Naive B cell (primary cell): Measurements from ENCODE around the gene TRPM1. TPM values are rescaled to one million over a fixed set of nuclear protein-coding genes. Genes with fewer than 3 reads are reported as not detected.

Experiments used
- ATAC-seq, 2 donors: fragments of 150-1000 bp; cut with Tn5 transposase; 2 replicates each; pipeline ENCODE4 v1.10.0; 2021; ENCODE audit warnings: low read depth in 2 of 2, mild to moderate bottlenecking in 2 of 2, moderate library complexity in 2 of 2
- DNase-seq: peaks from one replicate; pipeline ENCODE4 v3.0.0; 2022
- H3K27ac Mint-ChIP-seq, 6 donors: one replicate each; pipeline ENCODE4 v1.8.0; 2020 to 2022; ENCODE audit warnings: mild to moderate bottlenecking in 6 of 6, mixed read lengths in 6 of 6, moderate library complexity in 5 of 6, inconsistent platforms in 2 of 6
- H3K27me3 Mint-ChIP-seq, 3 donors: one replicate each; pipeline ENCODE4 v1.8.0; 2021 to 2022; ENCODE audit warnings: mixed read lengths in 3 of 3, mild to moderate bottlenecking in 1 of 3
- H3K36me3 Mint-ChIP-seq, 2 donors: one replicate each; pipeline ENCODE4 v1.8.0; 2020 to 2022; ENCODE audit warnings: mixed read lengths in 2 of 2, inconsistent platforms in 1 of 2, mild to moderate bottlenecking in 1 of 2
- H3K4me1 Mint-ChIP-seq, 3 donors: one replicate each; pipeline ENCODE4 v1.8.0; 2020 to 2022; ENCODE audit warnings: mixed read lengths in 3 of 3, inconsistent platforms in 1 of 3, mild to moderate bottlenecking in 1 of 3, moderate library complexity in 1 of 3
- H3K4me3 Mint-ChIP-seq, 8 donors: one replicate each; pipeline ENCODE4 v1.8.0; 2020 to 2022; ENCODE audit warnings: mild to moderate bottlenecking in 8 of 8, mixed read lengths in 8 of 8, moderate library complexity in 8 of 8, inconsistent platforms in 2 of 8
- H3K9me3 Mint-ChIP-seq, 7 donors: one replicate each; pipeline ENCODE4 v1.8.0; 2020 to 2022; ENCODE audit warnings: mixed read lengths in 7 of 7, mild to moderate bottlenecking in 5 of 7, inconsistent platforms in 2 of 7, moderate library complexity in 1 of 7
- polyA plus RNA-seq, 6 donors: library from polyadenylated mRNA; unstranded; fragments of 300-500 nt; fragmentation: Illumina TruSeq; gene quantifications; one replicate each; pipeline ENCODE4 v1.2.3, GENCODE V29; 2021; ENCODE audit warnings: low read depth in 6 of 6

TRPM1 gene
- polyA plus RNA-seq, 6 donors from 2014 or later, result 0.05 to 0.12 (median 0.09) TPM; not detected in 2

DNA sequence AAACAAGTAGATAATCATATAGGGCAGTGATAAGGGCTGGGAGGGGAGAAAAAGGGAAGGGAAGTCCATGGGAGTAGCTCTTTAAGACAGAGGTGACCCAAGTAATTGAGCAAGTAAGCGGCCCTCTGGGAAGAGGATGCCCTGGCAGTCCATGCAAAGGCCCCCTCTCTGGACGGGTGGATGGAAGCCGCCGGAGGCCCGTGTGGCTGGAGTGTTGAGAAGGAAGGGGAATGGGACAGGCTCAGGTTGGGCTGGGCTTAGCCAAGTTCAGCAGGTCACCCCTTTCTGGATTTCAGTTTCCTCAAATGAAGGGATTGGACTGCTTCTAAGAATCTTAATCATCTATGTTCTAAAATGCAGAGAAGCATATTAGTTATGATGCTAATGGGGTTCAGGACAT is 32.4 kb upstream of the TRPM1 start:
- Mint-ChIP-seq H3K4me3 (no peak overlapping the region), H3K27ac (peak overlapping the region in 1 of 6 donors; percentile 76), H3K36me3 (no peaks in the 10 kb centered on the region), H3K4me1 (peaks cover 5 to 9% (median 8%) of the 10 kb centered on the region in 3 donors), H3K27me3 (peaks cover 0 to 9% (median 9%) of the 10 kb centered on the region in 3 donors), H3K9me3 (peaks cover 0 to 7% (median 0%) of the 10 kb centered on the region in 7 donors)
- ATAC-seq, result no peak
- DNase-seq, result no peak

DNA sequence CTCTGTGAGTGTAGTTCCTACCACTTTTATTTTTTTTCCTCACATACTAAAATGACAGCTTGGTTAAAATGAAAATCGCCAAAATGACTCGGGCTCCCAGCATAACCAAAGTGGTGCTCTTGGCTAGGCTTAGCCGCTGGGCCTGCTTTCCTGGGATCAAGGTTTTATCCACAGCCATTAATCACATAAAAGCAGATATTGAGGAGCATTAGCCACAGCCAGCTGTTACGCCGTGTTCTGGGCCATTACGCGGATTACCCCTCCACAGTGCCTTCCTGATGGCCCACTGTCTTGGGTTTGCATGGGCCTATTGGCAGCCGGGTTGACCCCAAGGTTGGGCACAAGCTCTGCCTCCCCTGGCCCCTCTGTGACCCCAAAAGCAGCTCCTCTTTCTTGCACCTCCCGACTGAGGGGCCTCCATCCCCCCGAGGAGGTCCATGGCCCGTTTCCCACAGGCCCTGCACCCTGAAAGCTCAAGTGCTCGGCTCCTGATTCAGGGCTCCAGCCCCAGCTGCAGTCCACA is 30.4 kb upstream of the TRPM1 start:
- H3K4me1 Mint-ChIP-seq, result peaks cover 11 to 19% (median 13%) of the 10 kb centered on the region in 3 donors
- no peaks in the 10 kb centered on the region for H3K36me3 Mint-ChIP-seq
- no peak overlapping the region for H3K27ac Mint-ChIP-seq
- H3K27me3 Mint-ChIP-seq, result peaks cover 0 to 9% (median 5%) of the 10 kb centered on the region in 3 donors
- H3K9me3 Mint-ChIP-seq, result peaks cover 0 to 7% (median 0%) of the 10 kb centered on the region in 7 donors
- DNase-seq (no peak), ATAC-seq (no peak)
- H3K4me3 Mint-ChIP-seq, result no peak overlapping the region

DNA sequence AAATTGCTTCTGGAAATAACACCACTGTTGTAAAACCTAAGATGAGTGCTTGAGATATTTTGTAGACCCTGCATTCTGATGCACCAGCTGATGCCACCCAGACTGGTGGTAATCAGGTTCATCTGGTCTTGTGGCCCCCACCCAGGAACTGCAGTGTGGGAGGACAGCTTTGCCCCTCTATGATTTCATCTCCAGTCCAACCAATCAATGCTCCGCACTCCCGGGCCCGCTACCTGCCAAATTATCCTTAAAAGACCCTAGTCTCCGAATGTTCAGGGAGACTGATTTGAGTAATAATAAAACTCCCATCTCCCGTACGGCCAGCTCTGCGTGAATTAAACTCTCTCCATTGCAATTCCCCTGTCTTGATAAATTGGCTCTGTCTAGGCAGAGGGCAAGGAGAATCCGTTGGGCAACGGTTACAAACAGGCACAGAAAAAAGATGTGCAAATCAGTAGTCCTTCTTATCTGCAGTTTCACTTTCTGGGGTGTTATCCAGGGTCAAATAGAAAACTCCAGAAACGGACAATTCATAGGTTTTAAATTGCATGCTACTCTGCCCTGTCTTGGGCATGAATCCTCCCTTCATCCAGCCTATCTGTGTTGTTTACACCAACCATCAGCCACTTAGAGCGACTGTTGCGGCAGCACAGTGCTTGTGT is 29.2 kb upstream of the TRPM1 start:
- ATAC-seq, result no peak
- no peak for DNase-seq
- peaks cover 11 to 21% (median 14%) of the 10 kb centered on the region in 3 donors for H3K4me1 Mint-ChIP-seq

DNA sequence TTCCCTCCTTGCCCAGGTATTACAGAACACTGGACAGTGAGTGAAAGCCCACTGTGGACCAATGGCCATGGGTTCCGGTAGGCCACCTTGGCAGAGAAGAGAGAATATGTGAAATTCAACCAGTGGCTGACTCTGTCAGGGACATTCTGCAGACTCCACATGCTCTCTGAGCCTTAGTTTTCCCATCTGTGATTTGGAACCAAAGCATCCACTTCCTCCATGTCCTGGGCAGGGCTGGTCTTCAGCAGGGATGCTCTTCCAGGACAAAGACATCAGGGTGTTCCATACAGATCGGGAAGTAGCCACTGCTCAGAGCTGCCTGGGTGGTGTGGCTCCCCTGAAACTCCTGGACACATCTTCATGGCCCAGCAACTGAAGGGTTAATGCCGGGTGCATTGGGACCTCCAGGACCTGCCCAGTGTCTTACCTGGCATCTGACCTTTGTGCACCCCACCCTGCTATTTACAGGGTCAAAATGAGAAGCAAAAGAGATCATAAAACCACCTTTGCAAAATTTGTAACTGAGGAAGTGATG is 28.3 kb upstream of the TRPM1 start:
- Mint-ChIP-seq H3K27ac (no peak overlapping the region), H3K4me1 (peaks cover 8 to 20% (median 14%) of the 10 kb centered on the region in 3 donors), H3K4me3 (no peak overlapping the region), H3K36me3 (no peaks in the 10 kb centered on the region), H3K9me3 (peaks cover 0 to under 1% (median 0%) of the 10 kb centered on the region in 7 donors), H3K27me3 (peaks cover 0 to 9% (median 4%) of the 10 kb centered on the region in 3 donors)
- ATAC-seq (no peak), DNase-seq (no peak)

More for the DNA sequence above, 29.2 kb upstream of the TRPM1 start:
- peaks cover 0 to 6% (median 0%) of the 10 kb centered on the region in 7 donors for H3K9me3 Mint-ChIP-seq
- H3K36me3 Mint-ChIP-seq, result no peaks in the 10 kb centered on the region
- peaks cover 0 to 9% (median 4%) of the 10 kb centered on the region in 3 donors for H3K27me3 Mint-ChIP-seq
- no peak overlapping the region for H3K27ac Mint-ChIP-seq
- H3K4me3 Mint-ChIP-seq, result no peak overlapping the region

DNA sequence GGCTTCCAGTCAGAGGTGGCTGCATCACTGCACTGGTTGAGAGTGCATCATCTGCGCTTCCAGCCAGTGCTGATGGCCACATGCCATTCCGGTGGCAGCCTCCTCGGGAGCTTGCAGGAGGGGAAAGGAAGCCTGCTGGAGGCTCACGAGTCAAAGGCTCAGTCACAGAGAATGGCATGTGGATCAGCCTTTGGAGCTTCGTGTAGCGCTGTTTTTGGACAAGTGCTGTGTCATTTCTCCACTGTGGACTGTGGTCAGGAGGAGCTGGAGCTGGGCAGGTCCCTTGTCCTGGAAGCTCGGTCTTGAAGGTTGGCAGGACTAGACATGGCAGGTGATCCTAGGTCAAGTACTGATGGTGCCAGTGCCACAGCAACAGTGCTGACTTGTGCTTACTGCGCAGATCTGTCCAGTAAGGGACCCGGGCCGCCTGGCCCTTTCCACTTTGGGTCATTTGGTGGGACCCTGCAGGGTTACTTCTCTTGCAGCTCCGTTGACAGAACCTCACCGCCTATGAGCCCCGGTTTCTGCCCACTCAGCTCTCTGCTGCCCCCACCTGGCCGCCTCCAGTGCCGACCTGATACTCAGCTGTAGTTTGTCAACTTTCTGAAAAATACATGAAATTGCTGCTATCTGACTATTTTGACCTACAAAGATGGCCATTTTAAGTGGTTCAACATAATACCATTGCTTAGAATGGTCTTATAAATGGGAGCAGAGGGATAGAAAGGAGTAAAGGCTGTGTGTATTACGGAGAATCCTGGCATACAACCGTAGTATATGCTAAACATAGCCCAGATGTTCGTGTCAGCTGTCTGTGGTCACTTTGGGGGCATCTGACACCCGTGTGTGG is 27.6 kb upstream of the TRPM1 start:
- Mint-ChIP-seq H3K27ac (peak overlapping the region in 2 of 6 donors; percentile 6 to 38), H3K36me3 (no peaks in the 10 kb centered on the region), H3K4me3 (peak overlapping the region in 4 of 8 donors; percentile 2 to 59 (median 49)), H3K4me1 (peaks cover 8 to 20% (median 14%) of the 10 kb centered on the region in 3 donors), H3K9me3 (peaks cover 0 to 2% (median 0%) of the 10 kb centered on the region in 7 donors), H3K27me3 (peaks cover 0 to 9% (median 4%) of the 10 kb centered on the region in 3 donors)
- DNase-seq (peak; percentile 75), ATAC-seq (peak; percentile 92 to 93)

DNA sequence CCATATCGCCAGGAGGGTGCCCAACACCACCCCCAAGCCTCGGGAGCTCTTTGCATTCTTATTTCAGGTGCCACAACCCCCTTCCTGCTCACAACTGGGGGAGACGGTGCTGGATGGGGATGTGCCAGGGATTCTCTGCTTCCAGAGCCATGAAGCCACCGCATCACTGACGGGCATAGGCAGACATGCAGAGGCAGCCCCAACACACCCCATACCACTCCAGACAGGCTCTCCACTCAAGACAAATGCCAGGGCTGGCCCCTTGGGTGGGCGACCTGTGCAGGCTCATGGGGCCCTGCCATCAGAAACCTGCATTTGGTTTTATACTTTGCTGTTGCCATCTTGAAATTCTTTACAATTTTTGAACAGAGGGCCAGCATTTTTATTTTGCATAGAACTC is 27.0 kb upstream of the TRPM1 start:
- H3K9me3 Mint-ChIP-seq, result peaks cover 0 to 2% (median 0%) of the 10 kb centered on the region in 7 donors
- no peak overlapping the region for H3K27ac Mint-ChIP-seq
- peaks cover 8 to 20% (median 14%) of the 10 kb centered on the region in 3 donors for H3K4me1 Mint-ChIP-seq
- DNase-seq, result no peak
- ATAC-seq, result no peak
- no peak overlapping the region for H3K4me3 Mint-ChIP-seq
- no peaks in the 10 kb centered on the region for H3K36me3 Mint-ChIP-seq
- H3K27me3 Mint-ChIP-seq, result peaks cover 0 to 8% (median 4%) of the 10 kb centered on the region in 3 donors

DNA sequence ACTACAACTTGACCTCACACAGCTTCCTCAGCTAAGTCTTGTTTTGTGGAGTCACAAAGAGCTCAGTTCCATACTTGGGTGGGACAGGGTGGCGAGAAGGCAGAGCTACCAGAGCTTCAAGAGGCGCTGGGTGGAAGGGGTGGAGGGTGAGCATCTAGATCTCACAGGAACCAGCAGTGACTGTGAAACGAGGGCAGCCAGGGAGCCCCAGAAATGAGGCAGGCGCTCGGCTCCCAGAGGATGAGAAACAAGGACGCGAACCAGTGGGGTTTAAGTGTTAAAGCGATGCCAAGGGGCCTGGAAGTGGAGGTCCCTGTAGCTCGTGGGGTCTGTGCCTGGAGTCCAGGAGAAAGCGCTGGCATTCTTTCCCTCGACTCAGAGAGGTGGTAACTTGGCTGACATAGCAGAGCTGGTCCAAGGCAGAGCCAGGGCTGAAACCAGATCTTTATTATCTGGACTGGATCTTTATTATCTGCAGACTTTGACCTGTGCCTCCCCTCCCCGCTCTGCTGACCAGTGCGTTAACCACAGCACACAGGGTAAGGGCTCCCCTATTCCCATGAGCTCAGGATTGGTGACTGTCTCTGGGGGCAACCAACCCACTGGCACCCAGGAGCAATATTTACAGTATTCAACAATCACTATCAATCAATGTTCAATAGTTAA is 26.2 kb upstream of the TRPM1 start:
- Mint-ChIP-seq H3K27me3 (peaks cover 0 to 4% (median under 1%) of the 10 kb centered on the region in 3 donors), H3K36me3 (no peaks in the 10 kb centered on the region), H3K4me1 (peaks cover 8 to 20% (median 14%) of the 10 kb centered on the region in 3 donors), H3K9me3 (peaks cover 0 to 8% (median 6%) of the 10 kb centered on the region in 7 donors), H3K27ac (peak overlapping the region in 1 of 6 donors; percentile 67), H3K4me3 (peak overlapping the region in 1 of 8 donors; percentile 30)
- DNase-seq (no peak), ATAC-seq (no peak)

DNA sequence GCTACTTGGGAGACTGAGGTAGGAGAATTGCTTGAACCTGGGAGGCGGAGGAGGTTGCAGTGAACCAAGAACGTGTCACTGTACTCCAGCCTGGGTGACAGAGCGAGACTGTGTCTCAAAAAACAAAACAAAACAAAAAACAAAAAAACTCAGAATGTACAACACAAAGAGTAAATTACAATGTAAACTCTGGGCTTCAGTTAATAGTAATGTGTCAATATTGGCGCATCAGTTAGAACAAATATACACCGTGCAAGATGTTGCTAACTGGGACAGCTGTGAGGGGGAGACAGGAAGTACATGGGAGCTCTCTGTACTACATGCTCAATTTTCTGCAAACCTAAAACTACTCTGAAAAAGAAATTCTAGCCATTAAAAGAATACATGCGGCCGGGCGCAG is 23.5 kb upstream of the TRPM1 start:
- Mint-ChIP-seq H3K27ac (no peak overlapping the region), H3K27me3 (peaks cover 0 to 4% (median 0%) of the 10 kb centered on the region in 3 donors), H3K4me1 (peaks cover 8 to 20% (median 14%) of the 10 kb centered on the region in 3 donors), H3K36me3 (peaks cover 7 to 9% of the 10 kb centered on the region in 2 donors), H3K9me3 (peaks cover 2 to 27% (median 20%) of the 10 kb centered on the region in 7 donors), H3K4me3 (no peak overlapping the region)
- ATAC-seq, result no peak
- no peak for DNase-seq

DNA sequence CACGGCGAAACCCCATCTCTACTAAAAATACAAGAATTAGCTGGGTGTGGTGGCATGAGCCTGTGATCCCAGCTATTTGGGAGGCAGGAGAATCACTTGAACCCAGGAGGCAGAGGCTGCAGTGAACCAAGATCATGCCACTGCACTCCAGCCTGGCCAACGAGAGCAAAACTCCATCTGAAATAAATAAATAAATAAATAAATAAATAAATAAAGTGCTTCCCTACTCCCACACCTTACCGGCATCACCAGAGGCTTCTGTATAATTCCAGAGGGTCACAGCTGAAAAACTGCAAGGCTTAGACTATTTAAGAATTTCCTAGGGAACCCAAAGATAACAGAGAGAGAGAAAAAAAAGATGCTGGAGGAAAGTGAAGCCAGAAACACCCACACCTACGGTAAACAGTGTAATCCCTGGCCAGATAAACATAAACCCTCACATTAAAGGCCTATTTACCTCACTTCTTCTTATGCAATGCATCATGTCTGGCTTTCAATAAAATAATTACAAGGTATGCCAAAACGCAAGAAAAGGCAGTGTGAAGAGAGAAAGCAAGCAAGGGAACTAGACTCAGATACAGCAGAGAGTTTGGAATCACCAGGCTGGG is 15.0 kb upstream of the TRPM1 start:
- ATAC-seq, result no peak
- peaks cover 0 to 7% (median 4%) of the 10 kb centered on the region in 3 donors for H3K27me3 Mint-ChIP-seq
- H3K4me1 Mint-ChIP-seq, result no peaks in the 10 kb centered on the region
- no peak for DNase-seq
- no peak overlapping the region for H3K27ac Mint-ChIP-seq
- H3K4me3 Mint-ChIP-seq, result no peak overlapping the region
- H3K36me3 Mint-ChIP-seq, result peaks cover 8 to 11% of the 10 kb centered on the region in 2 donors
- H3K9me3 Mint-ChIP-seq, result peaks cover 6 to 28% (median 16%) of the 10 kb centered on the region in 7 donors

DNA sequence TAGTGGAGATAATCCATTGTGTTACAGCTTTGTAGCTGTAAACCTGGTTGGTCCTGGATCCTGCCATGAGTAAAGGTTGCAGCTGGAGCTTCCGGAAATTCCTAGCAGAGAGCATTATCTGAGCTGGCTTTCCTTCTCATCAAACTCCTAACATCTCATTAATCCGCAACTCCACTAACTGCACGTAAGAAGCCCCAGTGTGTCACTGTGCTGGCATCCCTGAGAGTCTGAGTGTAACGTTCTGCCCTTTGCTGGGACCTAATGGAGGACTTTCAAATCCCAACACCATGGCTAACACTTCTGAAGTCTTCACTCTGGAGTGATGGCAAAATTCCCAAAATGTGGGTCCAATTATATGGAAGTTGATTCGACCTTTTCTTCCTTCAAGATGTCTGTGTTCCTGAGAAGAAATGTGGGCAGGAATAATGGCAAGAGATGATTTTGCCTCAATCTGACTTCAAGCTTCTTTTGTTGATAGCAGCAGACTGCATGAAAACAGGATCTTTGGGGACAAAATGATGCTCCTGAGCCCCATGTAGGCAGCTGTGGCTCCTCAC is 9.6 kb upstream of the TRPM1 start:
- Mint-ChIP-seq H3K36me3 (peaks cover 6 to 11% of the 10 kb centered on the region in 2 donors), H3K27ac (peak overlapping the region in 1 of 6 donors; percentile 22), H3K4me3 (no peak overlapping the region), H3K4me1 (peaks cover 0 to 4% (median 3%) of the 10 kb centered on the region in 3 donors), H3K9me3 (peaks cover 5 to 18% (median 11%) of the 10 kb centered on the region in 7 donors), H3K27me3 (peaks cover 0 to 7% (median 4%) of the 10 kb centered on the region in 3 donors)
- ATAC-seq (no peak), DNase-seq (no peak)

DNA sequence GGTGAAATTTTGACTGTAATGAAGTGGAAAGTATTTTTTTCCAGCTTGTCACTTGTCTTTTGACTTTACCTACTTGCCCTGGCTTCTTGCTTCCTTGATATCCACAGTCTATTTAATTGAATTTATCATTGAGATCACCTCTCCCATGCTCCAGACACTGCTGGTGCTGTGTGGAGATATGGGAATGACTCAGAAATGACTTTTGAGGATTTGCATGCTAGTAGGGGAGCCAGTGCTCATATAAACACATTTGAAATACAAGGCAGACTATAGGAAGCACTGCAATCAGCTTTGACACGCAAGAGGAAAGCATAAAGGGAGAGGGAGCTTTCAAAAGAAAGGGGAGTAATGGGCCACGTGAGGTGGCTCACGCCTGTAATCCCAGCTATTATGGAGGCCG is 7.3 kb upstream of the TRPM1 start:
- Mint-ChIP-seq H3K36me3 (peaks cover 0 to 2% of the 10 kb centered on the region in 2 donors), H3K4me1 (peaks cover 0 to 11% (median 3%) of the 10 kb centered on the region in 3 donors), H3K27ac (peak overlapping the region in 1 of 6 donors; percentile 72), H3K4me3 (no peak overlapping the region), H3K27me3 (peaks cover 0 to 1% (median 0%) of the 10 kb centered on the region in 3 donors), H3K9me3 (peaks cover 0 to 4% (median 2%) of the 10 kb centered on the region in 7 donors)
- ATAC-seq, result no peak
- no peak for DNase-seq
